Measurements from ENCODE around the gene IFITM10. TPM values are rescaled to one million over a fixed set of nuclear protein-coding genes. Genes with fewer than 3 reads are reported as not detected.

IFITM10 gene
- total and polyA plus RNA-seq, 2 donors (not counting 1 experiment from before 2014, with no cell fraction given): 0.15 to 0.50 TPM

DNA sequence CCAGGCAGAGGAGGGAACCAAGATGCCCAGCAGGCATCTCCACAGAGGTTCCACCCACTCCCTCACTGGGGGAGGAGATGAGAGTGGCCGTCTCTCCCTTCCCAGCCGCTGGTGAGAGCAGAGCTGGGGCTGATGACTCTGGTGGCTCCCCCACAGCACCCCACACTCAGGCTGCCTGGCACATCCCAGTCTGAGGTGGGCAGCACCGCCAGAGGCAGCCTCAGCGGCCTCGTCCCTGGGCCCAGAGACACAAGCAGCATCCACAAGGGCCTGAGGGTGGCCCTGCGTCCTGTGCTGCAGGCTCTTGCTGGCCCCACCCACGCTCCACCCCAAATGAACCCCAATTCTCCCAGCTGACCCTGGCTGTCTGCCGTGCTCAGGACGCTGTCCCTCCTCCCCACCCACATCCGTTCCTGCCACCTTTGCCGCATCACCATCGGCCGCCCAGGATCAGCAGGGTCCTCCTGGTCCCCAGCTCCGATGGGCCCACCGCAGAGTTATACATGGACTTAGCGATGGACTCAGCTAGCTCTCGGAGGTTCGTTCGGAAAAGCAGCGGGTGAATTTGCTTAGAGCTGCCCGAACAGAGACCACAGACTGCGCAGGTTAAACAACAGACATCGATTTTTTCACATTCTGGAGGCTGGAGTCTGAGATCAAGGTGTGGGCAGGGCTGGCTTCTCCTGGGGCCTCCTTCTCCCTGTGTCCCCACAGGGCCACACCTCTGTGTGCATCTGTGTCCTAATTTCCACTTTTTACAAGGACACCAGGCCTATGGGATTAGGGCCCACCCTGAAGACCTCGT, 33.5 kb upstream of the IFITM10 start:
- Histone ChIP-seq H3K27ac (ENCODE audit: insufficient read depth, low read length) (no peak overlapping the region), H2AFZ (ENCODE audit: low read length) (no peak overlapping the region), H3K36me3 (ENCODE audit: control insufficient read depth, insufficient read depth, low read length) (no peaks in the 10 kb centered on the region), H4K20me1 (ENCODE audit: control insufficient read depth, extremely low read depth, insufficient read depth, low read length) (no peaks in the 10 kb centered on the region), H3K27me3 (ENCODE audit: control insufficient read depth, insufficient read depth, low read length) (no peaks in the 10 kb centered on the region), H3K9ac (ENCODE audit: insufficient read depth, low read length) (no peak overlapping the region), H3K4me3 (replicated peaks in 1 of 4; ENCODE audit: control extremely low read depth in 1 of 4, insufficient read depth in 1 of 4, low read depth in 3 of 4, low read length in 4 of 4) (no peak overlapping the region), H3K4me1 (ENCODE audit: control insufficient read depth, extremely low read depth, insufficient read depth, low read length) (peaks cover 7% of the 10 kb centered on the region), H3K79me2 (ENCODE audit: control insufficient read depth, insufficient read depth, low read length) (no peaks in the 10 kb centered on the region), H3K4me2 (ENCODE audit: extremely low read depth, insufficient read depth, low read length) (no peak overlapping the region), H3K9me3 (ENCODE audit: control insufficient read depth, insufficient read depth, low read depth, low read length) (no peaks in the 10 kb centered on the region)
- TF ChIP-seq EZH2 (IDR thresholded peaks at IDR 0.05; ENCODE audit: low read length, missing control alignments): no peak
- TF ChIP-seq, protein P1, sequence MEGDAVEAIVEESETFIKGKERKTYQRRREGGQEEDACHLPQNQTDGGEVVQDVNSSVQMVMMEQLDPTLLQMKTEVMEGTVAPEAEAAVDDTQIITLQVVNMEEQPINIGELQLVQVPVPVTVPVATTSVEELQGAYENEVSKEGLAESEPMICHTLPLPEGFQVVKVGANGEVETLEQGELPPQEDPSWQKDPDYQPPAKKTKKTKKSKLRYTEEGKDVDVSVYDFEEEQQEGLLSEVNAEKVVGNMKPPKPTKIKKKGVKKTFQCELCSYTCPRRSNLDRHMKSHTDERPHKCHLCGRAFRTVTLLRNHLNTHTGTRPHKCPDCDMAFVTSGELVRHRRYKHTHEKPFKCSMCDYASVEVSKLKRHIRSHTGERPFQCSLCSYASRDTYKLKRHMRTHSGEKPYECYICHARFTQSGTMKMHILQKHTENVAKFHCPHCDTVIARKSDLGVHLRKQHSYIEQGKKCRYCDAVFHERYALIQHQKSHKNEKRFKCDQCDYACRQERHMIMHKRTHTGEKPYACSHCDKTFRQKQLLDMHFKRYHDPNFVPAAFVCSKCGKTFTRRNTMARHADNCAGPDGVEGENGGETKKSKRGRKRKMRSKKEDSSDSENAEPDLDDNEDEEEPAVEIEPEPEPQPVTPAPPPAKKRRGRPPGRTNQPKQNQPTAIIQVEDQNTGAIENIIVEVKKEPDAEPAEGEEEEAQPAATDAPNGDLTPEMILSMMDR (conservative IDR thresholded peaks at IDR 0.05 in 1 of 2, IDR thresholded peaks at IDR 0.05 in 1 of 2; ENCODE audit: low read depth in 1 of 2, low read length in 2 of 2): no peak
- no peak for DNase-seq (ENCODE audit: low read depth in 2 of 2)

- H3K27ac ChIP-seq (ENCODE audit: insufficient read depth, low read length): no peak overlapping the region
- no peaks in the 10 kb centered on the region for H3K36me3 ChIP-seq (ENCODE audit: control insufficient read depth, insufficient read depth, low read length)
- H3K27me3 ChIP-seq (ENCODE audit: control insufficient read depth, insufficient read depth, low read length): no peaks in the 10 kb centered on the region
- peak overlapping the region; percentile 15 for H3K4me2 ChIP-seq (ENCODE audit: extremely low read depth, insufficient read depth, low read length)
- no peak overlapping the region for H3K4me3 ChIP-seq (replicated peaks in 1 of 4; ENCODE audit: control extremely low read depth in 1 of 4, insufficient read depth in 1 of 4, low read depth in 3 of 4, low read length in 4 of 4)
- H3K9ac ChIP-seq (ENCODE audit: insufficient read depth, low read length): no peak overlapping the region
- TF ChIP-seq EZH2 (IDR thresholded peaks at IDR 0.05; ENCODE audit: low read length, missing control alignments): no peak
- TF ChIP-seq, protein P1 (conservative IDR thresholded peaks at IDR 0.05 in 1 of 2, IDR thresholded peaks at IDR 0.05 in 1 of 2; ENCODE audit: low read depth in 1 of 2, low read length in 2 of 2): no peak
- no peaks in the 10 kb centered on the region for H3K9me3 ChIP-seq (ENCODE audit: control insufficient read depth, insufficient read depth, low read depth, low read length)
- peaks cover 7% of the 10 kb centered on the region for H3K4me1 ChIP-seq (ENCODE audit: control insufficient read depth, extremely low read depth, insufficient read depth, low read length)
- H4K20me1 ChIP-seq (ENCODE audit: control insufficient read depth, extremely low read depth, insufficient read depth, low read length): no peaks in the 10 kb centered on the region
- no peaks in the 10 kb centered on the region for H3K79me2 ChIP-seq (ENCODE audit: control insufficient read depth, insufficient read depth, low read length)
- no peak overlapping the region for H2AFZ ChIP-seq (ENCODE audit: low read length)
- peak; percentile 56 to 86 for DNase-seq (ENCODE audit: low read depth in 2 of 2)
Measured at GRCh38 chr11:1782831-1783724, 32.7 kb upstream of the IFITM10 start.

- Histone ChIP-seq H4K20me1 (ENCODE audit: control insufficient read depth, extremely low read depth, insufficient read depth, low read length) (no peaks in the 10 kb centered on the region), H3K27ac (ENCODE audit: insufficient read depth, low read length) (no peak overlapping the region), H3K9ac (ENCODE audit: insufficient read depth, low read length) (no peak overlapping the region), H3K4me1 (ENCODE audit: control insufficient read depth, extremely low read depth, insufficient read depth, low read length) (peaks cover 7% of the 10 kb centered on the region), H3K4me2 (ENCODE audit: extremely low read depth, insufficient read depth, low read length) (no peak overlapping the region), H3K27me3 (ENCODE audit: control insufficient read depth, insufficient read depth, low read length) (no peaks in the 10 kb centered on the region), H3K9me3 (ENCODE audit: control insufficient read depth, insufficient read depth, low read depth, low read length) (no peaks in the 10 kb centered on the region), H3K79me2 (ENCODE audit: control insufficient read depth, insufficient read depth, low read length) (no peaks in the 10 kb centered on the region), H2AFZ (ENCODE audit: low read length) (no peak overlapping the region), H3K4me3 (replicated peaks in 1 of 4; ENCODE audit: control extremely low read depth in 1 of 4, insufficient read depth in 1 of 4, low read depth in 3 of 4, low read length in 4 of 4) (no peak overlapping the region), H3K36me3 (ENCODE audit: control insufficient read depth, insufficient read depth, low read length) (no peaks in the 10 kb centered on the region)
- TF ChIP-seq EZH2 (IDR thresholded peaks at IDR 0.05; ENCODE audit: low read length, missing control alignments): no peak
- DNase-seq (ENCODE audit: low read depth in 2 of 2): no peak
Measured at GRCh38 chr11:1782031-1782590, 31.7 kb upstream of the IFITM10 start.

Data from fibroblast of lung (primary cell).